SK-N-SH (cell line): Measurements from ENCODE around the gene PHF21A. TPM values are rescaled to one million over a fixed set of nuclear protein-coding genes. Genes with fewer than 3 reads are reported as not detected.

ENCODE experiments used
- CTCF ChIA-PET: fragments of 300-600, 350-600 bp; formaldehyde crosslinking; extraction: SDS; loops from one replicate; lab custom pipeline; 2021; lab: Yijun Ruan, JAX
- POLR2A ChIA-PET: fragments of 350-600 bp; sonication (Branson Sonifier 250); formaldehyde crosslinking; extraction: SDS; loops from one replicate; lab custom pipeline; 2020; ENCODE audit warnings: antibody characterized with exemption, inconsistent platforms; lab: Yijun Ruan, JAX
- DNase-seq: peaks from one replicate; pipeline ENCODE4 v3.0.0; 2012
- H2AFZ ChIP-seq: fragments of 200-600 bp; sonication (generic); 2 replicates; pipeline ENCODE4 v1.8.1; 2016; ENCODE audit warnings: antibody characterized with exemption, mild to moderate bottlenecking, low read depth
- H3F3A ChIP-seq: fragments of 200-600 bp; sonication (generic); replicated peaks from 2 replicates; pipeline ENCODE3; 2016; ENCODE audit warnings: antibody characterized with exemption, mild to moderate bottlenecking; ENCODE audit not compliant: insufficient read depth
- H3K27ac ChIP-seq, 2 experiments: fragments of 200-500 bp in 1 of 2; fragments of 200-600 bp in 1 of 2; sonication (Bioruptor generic) in 1 of 2; sonication (generic), shearing (Covaris generic) in 1 of 2; 2 replicates each; pipeline versions ENCODE4 v1.5.1 to v1.6.1; 2014 to 2016; ENCODE audit warnings: low read depth in 2 of 2, inconsistent platforms in 1 of 2, low read length in 1 of 2, mild to moderate bottlenecking in 1 of 2, mixed read lengths in 1 of 2
- H3K27me3 ChIP-seq: fragments of 200-600 bp; sonication (generic), shearing (Covaris generic); 2 replicates; pipeline ENCODE4 v1.6.1; 2016; ENCODE audit warnings: mixed run types; ENCODE audit not compliant: insufficient read depth
- H3K36me3 ChIP-seq, 2 experiments: fragments of 200-500 bp in 1 of 2; fragments of 200-600 bp in 1 of 2; sonication (Bioruptor generic) in 1 of 2; sonication (generic) in 1 of 2; replicated peaks in 1 of 2; 2 replicates each; pipeline versions ENCODE3 to v1.5.1; 2014 to 2016; ENCODE audit warnings: low read length in 1 of 2, mild to moderate bottlenecking in 1 of 2; ENCODE audit not compliant: insufficient read depth in 2 of 2, control insufficient read depth in 1 of 2
- H3K4me1 ChIP-seq, 2 experiments: fragments of 200-500 bp in 1 of 2; fragments of 200-600 bp in 1 of 2; sonication (Bioruptor generic) in 1 of 2; sonication (generic), shearing (Covaris generic) in 1 of 2; 2 replicates each; pipeline versions ENCODE4 v1.5.1 to v1.6.1; 2014 to 2016; ENCODE audit warnings: low read depth in 1 of 2, low read length in 1 of 2, mixed run types in 1 of 2; ENCODE audit not compliant: insufficient read depth in 2 of 2, control insufficient read depth in 1 of 2
- H3K4me2 ChIP-seq: fragments of 200-600 bp; sonication (generic), shearing (Covaris generic); 2 replicates; pipeline ENCODE4 v1.6.1; 2017; ENCODE audit warnings: mixed run types
- H3K4me3 ChIP-seq, 2 experiments: fragments of 200-500 bp in 1 of 2; fragments of 200-600 bp in 1 of 2; sonication (Bioruptor generic) in 1 of 2; sonication (generic), shearing (Covaris generic) in 1 of 2; 2 replicates each; pipeline versions ENCODE4 v1.5.1 to v1.8.1; 2014 to 2016; ENCODE audit warnings: low read depth in 2 of 2, inconsistent platforms in 1 of 2, low read length in 1 of 2, mild to moderate bottlenecking in 1 of 2, mixed read lengths in 1 of 2, moderate library complexity in 1 of 2
- H3K79me2 ChIP-seq: fragments of 200-600 bp; sonication (generic); 2 replicates; pipeline ENCODE4 v1.8.1; 2017; ENCODE audit warnings: mild to moderate bottlenecking; ENCODE audit not compliant: insufficient read depth
- H3K9ac ChIP-seq: fragments of 200-600 bp; sonication (generic); 2 replicates; pipeline ENCODE4 v1.6.1; 2017; ENCODE audit warnings: mixed run types
- H3K9me2 ChIP-seq: fragments of 200-600 bp; sonication (generic); 2 replicates; pipeline ENCODE4 v1.6.1; 2017; ENCODE audit warnings: mixed run types
- H3K9me3 ChIP-seq: fragments of 200-600 bp; sonication (generic); 2 replicates; pipeline ENCODE4 v1.6.1; 2017; ENCODE audit warnings: mixed run types, mild to moderate bottlenecking, moderate library complexity
- H4K20me1 ChIP-seq: fragments of 200-600 bp; sonication (generic); 2 replicates; pipeline ENCODE4 v1.6.1; 2017; ENCODE audit warnings: mild to moderate bottlenecking, mixed run types; ENCODE audit not compliant: insufficient read depth
- CHD2 ChIP-seq: fragments of 150-350 bp; IDR thresholded peaks from 2 replicates; pipeline ENCODE4 v1.6.1; 2018; ENCODE audit warnings: low read length; ENCODE audit not compliant: partially characterized antibody
- EP300 ChIP-seq, 2 experiments: IDR thresholded peaks; 2 replicates each; pipeline versions ENCODE4 v1.4.0 to v1.6.1; 2012; ENCODE audit warnings: borderline replicate concordance in 1 of 2, low read depth in 1 of 2, low read length in 1 of 2
- EZH2phosphoT487 ChIP-seq: fragments of 200-600 bp; sonication (generic); IDR thresholded peaks from 2 replicates; pipeline ENCODE4 v1.6.1; 2017; ENCODE audit warnings: low read depth, mixed run types, mild to moderate bottlenecking, antibody characterized with exemption, moderate library complexity, borderline replicate concordance
- FOXJ3 ChIP-seq: sonication (generic); formaldehyde crosslinking; IDR thresholded peaks from 2 replicates; pipeline ENCODE4 v1.5.1; 2020; ENCODE audit warnings: mild to moderate bottlenecking, missing genetic modification reagents
- FOXM1 ChIP-seq: IDR thresholded peaks from 2 replicates; pipeline ENCODE4 v1.4.0; 2012; ENCODE audit warnings: low read depth, mild to moderate bottlenecking
- GATA2 ChIP-seq: sonication (generic); formaldehyde crosslinking; IDR thresholded peaks from 2 replicates; pipeline ENCODE4 v1.5.0; 2020; ENCODE audit warnings: mild to moderate bottlenecking, missing genetic modification reagents
- MAX ChIP-seq: IDR thresholded peaks from 2 replicates; pipeline ENCODE4 v1.4.0; 2012; ENCODE audit warnings: low read depth
- MXI1 ChIP-seq: IDR thresholded peaks from 2 replicates; pipeline ENCODE4 v1.6.1; 2012; ENCODE audit warnings: mild to moderate bottlenecking, low read depth, low read length, improper control_type of control experiment
- NRF1 ChIP-seq: IDR thresholded peaks from 2 replicates; pipeline ENCODE4 v1.6.1; 2012; ENCODE audit warnings: low read depth, mild to moderate bottlenecking, low read length
- PBX3 ChIP-seq: IDR thresholded peaks from 2 replicates; pipeline ENCODE4; 2012
- RCOR1 ChIP-seq: fragments of 150-350 bp; IDR thresholded peaks from 2 replicates; pipeline ENCODE4 v1.6.1; 2017; ENCODE audit warnings: antibody characterized with exemption, low read length
- SIN3A ChIP-seq: IDR thresholded peaks from 2 replicates; pipeline ENCODE4 v1.6.1; 2012; ENCODE audit warnings: low read depth, mild to moderate bottlenecking, low read length, moderate library complexity, borderline replicate concordance
- TAF1 ChIP-seq: IDR thresholded peaks from 2 replicates; pipeline ENCODE4 v1.6.1; 2012; ENCODE audit warnings: low read depth, mild to moderate bottlenecking, low read length, moderate library complexity, borderline replicate concordance
- TCF12 ChIP-seq: IDR thresholded peaks from 2 replicates; pipeline ENCODE4 v1.4.0; 2012
- TEAD4 ChIP-seq: IDR thresholded peaks from 2 replicates; pipeline ENCODE4 v1.4.0; 2012; ENCODE audit warnings: mild to moderate bottlenecking, borderline replicate concordance; ENCODE audit not compliant: insufficient read depth
- YY1 ChIP-seq: IDR thresholded peaks from 2 replicates; pipeline ENCODE4 v1.4.0; 2012; ENCODE audit warnings: low read depth, mild to moderate bottlenecking
- WGBS: methylation state at CpG from one replicate; pipeline ENCODE4 v1.1.6; 2017; ENCODE audit warnings: low lambda C conversion rate; 5-methylcytosine and 5-hydroxymethylcytosine counted together
- polyA plus RNA-seq, 3 experiments: library from polyadenylated mRNA; depleted of rRNA; stranded (reverse); fragments of >200 nt; gene quantifications; 2 replicates each; pipeline ENCODE4 v1.2.3, GENCODE V29; 2012

The PHF21A gene
- polyA plus RNA-seq, 1 of the 3 experiments (the other 2 are of a cell fraction), result 18.8 TPM

GRCh38 chr11:45921561-45922424, 199.5 kb downstream of the PHF21A start:
- Histone ChIP-seq H3K36me3 (no peaks in the 10 kb centered on the region), H4K20me1 (no peaks in the 10 kb centered on the region), H3K27me3 (no peaks in the 10 kb centered on the region), H2AFZ (no peak overlapping the region), H3K9ac (no peak overlapping the region), H3K27ac (no peak overlapping the region), H3K9me3 (no peaks in the 10 kb centered on the region), H3K79me2 (peaks cover 8% of the 10 kb centered on the region), H3K4me2 (peak overlapping the region; percentile 50; the same call in 1 of the 2 replicates), H3K4me1 (peaks cover 2 to 9% of the 10 kb centered on the region in 2 experiments; a peak in 3 of 4 replicates), H3K9me2 (no peaks in the 10 kb centered on the region), H3F3A (peaks cover 4% of the 10 kb centered on the region), H3K4me3 (peak overlapping the region in 1 of 2 experiments; percentile 45; a peak in 2 of 4 replicates)
- TF ChIP-seq SIN3A (no peak), TAF1 (no peak), CHD2 (no peak), GATA2 (CRISPR knock-in tag) (no peak), TCF12 (no peak)
- peak; percentile 60 for DNase-seq
- ChIA-PET POLR2A (no interaction called here), CTCF (interaction anchor here (6.2 kb wide), 1 partner anchor 49 kb away, joined by 35 read pairs; no protein-coding TSS in a partner anchor)
- WGBS, result 89% methylated on average over 21 of the region's 54 CpGs

GRCh38 chr11:45920531-45921477, 200.4 kb downstream of the PHF21A start:
- H3K36me3 ChIP-seq, result peaks cover 0 to 2% of the 10 kb centered on the region in 2 experiments
- peaks cover 4% of the 10 kb centered on the region for H3F3A ChIP-seq
- WGBS, result 84% methylated on average over 3 of the region's 6 CpGs
- no peak overlapping the region for H3K9ac ChIP-seq
- peaks cover 7 to 17% of the 10 kb centered on the region in 2 experiments; a peak in 3 of 4 replicates for H3K4me1 ChIP-seq
- no peaks in the 10 kb centered on the region for H3K9me3 ChIP-seq
- H4K20me1 ChIP-seq, result no peaks in the 10 kb centered on the region
- H3K79me2 ChIP-seq, result peaks cover 18% of the 10 kb centered on the region
- no peaks in the 10 kb centered on the region for H3K9me2 ChIP-seq
- ChIA-PET POLR2A (no interaction called here), CTCF (interaction anchor here (6.2 kb wide), 1 partner anchor 48 kb away, joined by 35 read pairs; no protein-coding TSS in a partner anchor)
- no peak overlapping the region for H3K27ac ChIP-seq
- no peak overlapping the region for H3K4me3 ChIP-seq
- DNase-seq, result peak; percentile 6
- H2AFZ ChIP-seq, result no peak overlapping the region
- no peak overlapping the region for H3K4me2 ChIP-seq
- no peak for TF ChIP-seq YY1
- TF ChIP-seq MXI1, result no peak
- TF ChIP-seq MAX, result no peak
- TF ChIP-seq EP300 (IDR thresholded peaks at IDR 0.05; ENCODE audit: borderline replicate concordance in 1 of 2, low read depth in 1 of 2, low read length in 1 of 2), result no peak
- TF ChIP-seq NRF1, result no peak
- TF ChIP-seq TEAD4, result no peak
- TF ChIP-seq PBX3, result no peak
- TF ChIP-seq EZH2phosphoT487, result no peak
- TF ChIP-seq RCOR1, result no peak
- no peak for TF ChIP-seq FOXJ3
- no peak for TF ChIP-seq FOXM1
- TF ChIP-seq, all 33 proteins: peak for 0
- no peaks in the 10 kb centered on the region for H3K27me3 ChIP-seq
